Adrenal gland (tissue), 12 donors: ENCODE data around the gene ENG. TPM values are rescaled to one million over a fixed set of nuclear protein-coding genes. Genes with fewer than 3 reads are reported as not detected.
"Not testable (repeated sequence)": the region's sequence is repeated elsewhere in the genome, so short reads cannot be mapped to it uniquely, and the experiment has no call there.

Experiments used
- DNase-seq, 7 donors: peaks; one replicate each; pipeline ENCODE4 v3.0.0-alpha.2; 2019 to 2020
- H3K27ac ChIP-seq, 5 donors: fragments of 200-600 bp; sonication (generic) in 4 of 5; 1 replicate in 3 of 5; 2 replicates in 2 of 5; pipeline versions ENCODE4 v1.5.1 to v1.8.0; 2016 to 2020; ENCODE audit warnings: mild to moderate bottlenecking in 1 of 5
- H3K27me3 ChIP-seq: fragments of 200-600 bp; 2 replicates; pipeline ENCODE4 v1.8.0; 2021
- H3K36me3 ChIP-seq, 2 donors: fragments of 200-600 bp; replicated peaks in 1 of 2; 1 replicate in 1 of 2; 2 replicates in 1 of 2; pipeline versions ENCODE4 v1.5.1 to v1.8.0; 2018 to 2022
- H3K4me1 ChIP-seq, 2 donors: fragments of 200-600 bp; replicated peaks in 1 of 2; 1 replicate in 1 of 2; 2 replicates in 1 of 2; pipeline versions ENCODE4 v1.5.1 to v1.8.0; 2018 to 2021
- H3K4me3 ChIP-seq, 4 donors: fragments of 200-600 bp; sonication (generic) in 3 of 4; one replicate each; pipeline ENCODE4 v1.5.1; 2016 to 2018
- H3K9me3 ChIP-seq, 3 donors: fragments of 200-600 bp; sonication (generic) in 1 of 3; replicated peaks in 1 of 3; 1 replicate in 2 of 3; 2 replicates in 1 of 3; pipeline versions ENCODE4 v1.5.1 to v1.8.0; 2016 to 2021
- POLR2A ChIP-seq, 2 donors: fragments of 450-650 bp; IDR thresholded peaks; one replicate each; pipeline ENCODE4 v1.6.1; 2017; ENCODE audit warnings: antibody characterized with exemption in 2 of 2, mild to moderate bottlenecking in 2 of 2, moderate library complexity in 1 of 2
- WGBS, 4 donors: extraction: QIAGEN DNeasy Blood & Tissue Kit in 2 of 4; methylation state at CpG; one replicate each; pipeline versions ENCODE4 v1.1.5 to v1.1.7; 2013 to 2017; 5-methylcytosine and 5-hydroxymethylcytosine counted together
- intact Hi-C, 2 donors: fragments of 100-400 bp; cut with DNase I; formaldehyde crosslinking; loops; one replicate each; pipeline versions ENCODE4 v1.14.1 to v1.15.0; 2022 to 2023
- polyA plus RNA-seq, 3 donors: library from polyadenylated mRNA; stranded (reverse); fragments of 200-250 nt in 2 of 3; fragments of 350-450 nt in 1 of 3; fragmentation: Illumina TruSeq in 1 of 3; extraction: RNeasy Lipid Tissue Mini Kit (QIAGEN cat#74804) in 1 of 3; gene quantifications; one replicate each; pipeline ENCODE4 v1.2.3, GENCODE V29; 2013 to 2014
- total RNA-seq, 9 donors: library from RNA; depleted of rRNA in 4 of 9; stranded (reverse); fragments of >200 nt in 4 of 9; fragments of 120-200 nt in 1 of 9; fragmentation: NEBNext Ultra II Directional in 1 of 9; extraction: Animal tissue kit (Norgen Biotek cat#: 25700) in 1 of 9; gene quantifications; one replicate each; pipeline versions ENCODE4 v1.1.0 to v1.2.4, GENCODE V29; 2013 to 2023
- TF ChIP-seq, protein P1 (sequence below), 6 experiments: fragments of 450-650 bp in 4 of 6; fragments of 200-600 bp in 2 of 6; sonication (generic) in 1 of 6; IDR thresholded peaks; 1 replicate in 5 of 6; 2 replicates in 1 of 6; pipeline versions ENCODE4 v1.5.1 to v1.8.0; 2016 to 2021; ENCODE audit warnings: antibody characterized with exemption in 6 of 6, mild to moderate bottlenecking in 2 of 6, moderate library complexity in 1 of 6
- donor health status: healthy with polysubstance abuse.
- donor health status: Bipolar disorder and iron deficiency.
- donor health status: DM: yes; HTN: yes; CAD: no.
- donor health status: DM: no; HTN: no; CAD: no.
- donor health status: DM: no; HTN: no; CAD: no.
- donor health status: DM: yes; HTN: yes; CAD: no.

ENG gene
- total and polyA plus RNA-seq, 12 donors = 4.3 to 214 (median 106) TPM

DNA sequence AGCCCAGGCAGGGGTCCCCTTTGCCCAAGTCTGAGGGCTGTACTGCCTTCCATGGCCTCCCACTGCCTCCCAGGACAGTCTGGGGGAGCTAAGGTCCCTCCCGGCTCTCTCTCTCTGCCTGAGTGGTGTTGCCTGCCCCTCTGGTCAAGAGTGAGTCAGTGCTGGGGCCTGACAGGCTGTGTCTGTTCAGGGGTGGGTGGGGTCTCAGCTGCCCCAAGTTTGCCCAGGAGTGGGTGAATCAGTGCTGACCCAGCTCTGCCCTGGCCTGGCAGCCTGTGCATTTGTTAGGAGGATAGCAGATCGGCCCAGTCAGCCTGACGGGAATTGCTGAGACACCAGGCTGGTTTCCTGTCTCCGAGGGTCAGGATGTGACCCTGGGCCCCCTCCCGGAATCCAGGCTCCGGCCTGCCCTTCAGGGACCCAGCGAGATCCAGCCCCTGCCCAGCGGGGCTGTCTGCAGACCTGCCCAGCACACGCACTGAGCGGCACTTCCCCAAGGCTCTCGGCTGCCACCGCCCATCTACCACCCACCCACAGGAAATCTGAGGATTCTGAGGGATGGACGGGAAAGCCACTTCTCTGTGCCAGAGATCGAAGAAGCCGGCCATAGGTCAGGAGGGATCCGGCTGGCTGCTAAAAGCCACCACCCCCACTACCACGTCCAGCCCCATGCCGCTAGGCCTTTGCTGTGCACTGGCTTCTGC, 15.9 kb downstream of the ENG start:
- Histone ChIP-seq H3K27me3 (no peaks in the 10 kb centered on the region), H3K4me3 (no peak overlapping the region), H3K9me3 (no peaks in the 10 kb centered on the region), H3K27ac (peak overlapping the region in 4 of 5 donors; percentile 63 to 94 (median 86)), H3K36me3 (peaks cover 0 to 11% of the 10 kb centered on the region in 2 donors), H3K4me1 (peaks cover 19 to 72% of the 10 kb centered on the region in 2 donors)
- peak; percentile 52 to 54 for TF ChIP-seq POLR2A (IDR thresholded peaks at IDR 0.05)
- TF ChIP-seq, protein P1, sequence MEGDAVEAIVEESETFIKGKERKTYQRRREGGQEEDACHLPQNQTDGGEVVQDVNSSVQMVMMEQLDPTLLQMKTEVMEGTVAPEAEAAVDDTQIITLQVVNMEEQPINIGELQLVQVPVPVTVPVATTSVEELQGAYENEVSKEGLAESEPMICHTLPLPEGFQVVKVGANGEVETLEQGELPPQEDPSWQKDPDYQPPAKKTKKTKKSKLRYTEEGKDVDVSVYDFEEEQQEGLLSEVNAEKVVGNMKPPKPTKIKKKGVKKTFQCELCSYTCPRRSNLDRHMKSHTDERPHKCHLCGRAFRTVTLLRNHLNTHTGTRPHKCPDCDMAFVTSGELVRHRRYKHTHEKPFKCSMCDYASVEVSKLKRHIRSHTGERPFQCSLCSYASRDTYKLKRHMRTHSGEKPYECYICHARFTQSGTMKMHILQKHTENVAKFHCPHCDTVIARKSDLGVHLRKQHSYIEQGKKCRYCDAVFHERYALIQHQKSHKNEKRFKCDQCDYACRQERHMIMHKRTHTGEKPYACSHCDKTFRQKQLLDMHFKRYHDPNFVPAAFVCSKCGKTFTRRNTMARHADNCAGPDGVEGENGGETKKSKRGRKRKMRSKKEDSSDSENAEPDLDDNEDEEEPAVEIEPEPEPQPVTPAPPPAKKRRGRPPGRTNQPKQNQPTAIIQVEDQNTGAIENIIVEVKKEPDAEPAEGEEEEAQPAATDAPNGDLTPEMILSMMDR (IDR thresholded peaks at IDR 0.05) = no peak
- intact Hi-C loops = no loop called here
- peak; percentile 57 to 94 (median 90) for DNase-seq
- 25 to 47% (median 42%) methylated on average over 5 to 18 of the region's 18 CpGs; no CpG with 5 or more reads in 1 of the 4 donors for WGBS, 4 donors

DNA sequence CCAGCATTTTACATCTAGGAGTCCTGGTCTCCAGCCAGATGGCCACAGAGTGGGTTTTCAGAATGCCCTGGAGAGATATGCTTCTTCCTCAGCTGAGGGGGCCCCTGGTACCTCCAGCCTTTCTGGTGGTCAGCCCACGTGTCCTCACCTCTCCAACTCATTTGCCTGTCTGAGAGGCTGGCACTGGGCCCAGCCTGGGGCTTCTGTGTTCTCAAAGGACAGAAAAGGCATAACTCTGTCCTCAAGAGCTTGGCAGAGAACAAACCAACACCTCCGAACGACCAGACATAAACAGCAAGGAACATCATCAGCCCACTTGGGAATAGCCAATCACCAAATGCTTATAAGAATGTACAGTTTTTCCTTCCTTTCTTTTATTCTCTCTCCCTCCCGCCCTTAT, 17.1 kb downstream of the ENG start:
- Histone ChIP-seq H3K36me3 (peaks cover 0 to under 1% of the 10 kb centered on the region in 2 donors), H3K4me1 (peaks cover 19 to 84% of the 10 kb centered on the region in 2 donors), H3K4me3 (no peak overlapping the region), H3K27ac (peak overlapping the region in 4 of 5 donors; percentile 70 to 94 (median 86)), H3K27me3 (no peaks in the 10 kb centered on the region), H3K9me3 (no peaks in the 10 kb centered on the region)
- 42 to 63% (median 54%) methylated on average over 3 to 4 of the region's 4 CpGs for whole genome bisulfite sequencing, 4 donors
- no peak for DNase-seq
- intact Hi-C loops = no loop called here
- no peak for TF ChIP-seq POLR2A (IDR thresholded peaks at IDR 0.05)
- TF ChIP-seq, protein P1 (IDR thresholded peaks at IDR 0.05) = no peak

DNA sequence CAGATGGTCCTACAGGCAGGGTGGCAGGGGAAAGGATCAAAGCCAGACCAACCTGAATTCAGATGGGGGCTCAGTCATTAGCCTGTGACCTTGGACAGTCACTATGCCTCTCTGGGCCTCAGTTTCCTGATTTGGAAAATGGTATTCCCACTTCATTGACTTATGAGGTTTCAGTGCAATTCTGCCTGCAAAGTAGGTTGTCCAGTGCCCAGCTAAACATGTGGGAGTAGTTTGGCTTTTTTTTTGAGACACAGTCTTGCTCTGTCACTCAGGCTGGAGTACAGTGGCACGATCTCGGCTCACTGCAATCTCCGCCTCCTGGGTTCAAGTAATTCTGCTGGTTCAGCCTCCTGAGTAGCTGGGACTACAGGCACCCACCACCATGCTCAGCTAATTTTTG, 17.9 kb downstream of the ENG start:
- H3K36me3 ChIP-seq, DNase-seq, H3K9me3 ChIP-seq, H3K27me3 ChIP-seq, intact Hi-C loops: not testable (repeated sequence)
- Histone ChIP-seq H3K4me3 (peak overlapping the region in 1 of 4 donors; percentile 6), H3K27ac (peak overlapping the region; percentile 45 to 94 (median 84)), H3K4me1 (peaks cover 21 to 88% of the 10 kb centered on the region in 2 donors)
- 69 to 83% (median 79%) methylated on average over 3 of the region's 3 CpGs for WGBS, 4 donors

DNA sequence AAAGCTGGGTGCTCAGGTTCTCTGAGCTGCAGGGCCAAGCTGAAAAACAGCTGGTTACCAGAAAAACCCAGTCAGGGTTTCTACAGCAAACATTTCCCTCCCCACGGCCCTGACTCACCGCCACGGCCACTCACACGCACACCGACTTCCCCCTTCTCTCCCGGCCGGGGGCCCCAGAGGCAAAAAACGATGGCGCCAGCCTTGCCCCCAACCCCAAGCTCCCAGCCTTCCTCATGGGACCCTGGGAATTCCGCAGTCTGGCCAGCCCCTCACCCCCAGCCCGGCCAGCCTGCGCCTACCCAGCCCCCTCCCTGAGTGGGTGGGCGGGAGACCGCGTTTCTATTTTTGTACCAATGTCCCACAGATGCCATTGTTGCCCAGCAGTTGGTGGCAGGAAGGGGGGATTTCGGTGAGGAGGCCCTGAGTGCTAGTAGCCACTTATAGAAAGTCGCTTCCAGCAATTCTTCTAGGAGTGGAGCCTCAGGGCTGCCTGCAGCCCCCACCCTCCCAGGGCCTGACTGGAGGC, 18.4 kb downstream of the ENG start:
- peak in 2 of 7 donors; percentile 44 to 57 for DNase-seq
- Histone ChIP-seq H3K4me1 (peaks cover 22 to 88% of the 10 kb centered on the region in 2 donors), H3K9me3 (no peaks in the 10 kb centered on the region), H3K36me3 (no peaks in the 10 kb centered on the region), H3K27me3 (no peaks in the 10 kb centered on the region), H3K27ac (peak overlapping the region; percentile 45 to 94 (median 84)), H3K4me3 (peak overlapping the region in 1 of 4 donors; percentile 6)
- TF ChIP-seq, protein P1 (IDR thresholded peaks at IDR 0.05) = no peak
- TF ChIP-seq POLR2A (IDR thresholded peaks at IDR 0.05) = no peak
- 30 to 55% (median 44%) methylated on average over 9 to 17 of the region's 17 CpGs for WGBS, 4 donors
- intact Hi-C loops = no loop called here
